Femur (tissue), 1 donor: ENCODE measurements around the gene LAG3.

Source experiments
- DNase-seq: peaks from one replicate; pipeline ENCODE4 v3.0.0-alpha.2; 2017

LAG3 gene

DNA sequence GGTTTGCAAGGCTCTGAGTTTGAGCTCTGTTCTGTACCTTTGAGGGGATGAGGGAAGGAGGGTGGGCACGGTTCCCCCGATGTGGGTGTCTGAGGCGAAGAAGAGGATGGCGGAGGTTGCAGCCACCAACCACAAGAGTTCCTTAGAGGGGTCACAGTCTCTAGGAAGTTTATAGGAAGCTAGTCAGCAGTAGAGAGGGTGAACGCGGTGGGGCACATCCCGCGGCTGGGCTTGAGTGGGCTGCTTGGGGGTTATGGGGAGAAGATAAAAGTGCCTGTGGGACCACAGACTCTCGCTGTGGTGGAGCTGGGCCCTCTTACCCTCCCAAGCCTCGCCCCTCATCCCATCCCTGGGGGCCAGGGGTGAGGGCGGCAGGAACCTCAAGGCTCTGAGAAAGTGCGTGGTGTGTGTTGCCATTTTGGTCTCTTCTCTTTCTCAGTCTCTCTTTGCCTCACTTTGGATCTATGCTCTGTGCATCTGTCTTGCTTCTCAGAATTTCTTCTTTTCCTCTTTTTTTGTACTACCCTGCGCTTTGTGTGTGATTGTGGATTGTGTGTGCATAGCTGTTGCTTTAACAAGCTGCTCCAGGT is 19.7 kb downstream of the LAG3 start:
- DNase-seq = no peak

DNA sequence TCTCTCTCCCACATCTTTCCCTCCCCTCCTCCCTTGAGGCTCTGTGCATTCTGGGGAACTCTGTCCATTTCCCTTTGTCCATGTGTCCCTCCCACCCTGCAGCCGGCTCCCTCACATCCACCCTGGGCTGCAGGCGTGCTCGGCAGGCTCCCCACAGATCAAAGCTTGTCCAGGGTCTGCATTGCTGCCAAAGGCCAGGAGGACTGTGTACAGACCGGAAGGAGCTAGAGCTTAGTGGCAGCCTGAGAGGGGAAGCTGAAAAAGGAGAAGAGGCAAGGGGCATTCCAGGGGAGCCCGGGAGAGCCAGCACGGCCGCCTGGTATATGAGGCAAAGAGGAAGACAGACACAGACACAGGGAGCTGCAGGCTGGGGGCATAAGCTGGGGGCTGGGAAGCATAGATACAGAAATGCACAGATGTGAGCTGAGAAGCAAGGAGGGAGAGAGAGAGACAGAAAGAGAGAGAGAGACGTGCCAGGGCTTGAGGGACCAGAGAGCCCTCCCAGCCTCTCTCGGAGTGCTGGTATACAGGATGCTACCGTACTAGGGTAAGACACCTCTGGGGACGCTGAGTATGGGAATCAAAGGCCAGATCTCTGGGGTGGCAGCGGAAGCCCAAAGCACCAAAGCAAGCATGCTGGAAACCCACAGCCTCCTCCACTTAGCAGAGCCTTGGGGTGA is 20.3 kb downstream of the LAG3 start:
- DNase-seq = peak; percentile 63

DNA sequence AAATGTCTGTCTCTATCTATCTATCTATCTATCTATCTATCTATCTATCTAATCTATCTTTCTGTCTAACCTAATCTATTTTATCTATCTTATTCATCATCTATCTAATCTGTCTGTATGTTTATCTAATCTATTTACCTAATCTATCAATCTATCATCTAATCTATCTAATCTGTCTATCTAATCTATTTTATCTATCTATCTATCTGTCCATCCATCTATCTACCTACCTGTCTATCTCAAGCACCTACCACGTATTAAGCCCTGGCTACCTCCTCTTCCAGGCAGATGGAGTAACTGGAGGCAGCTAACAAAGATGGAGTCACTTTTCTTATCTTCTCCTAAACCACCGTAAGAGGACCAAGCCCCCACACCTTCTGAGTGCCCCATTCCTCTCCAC is 22.8 kb downstream of the LAG3 start:
- no peak for DNase-seq

DNA sequence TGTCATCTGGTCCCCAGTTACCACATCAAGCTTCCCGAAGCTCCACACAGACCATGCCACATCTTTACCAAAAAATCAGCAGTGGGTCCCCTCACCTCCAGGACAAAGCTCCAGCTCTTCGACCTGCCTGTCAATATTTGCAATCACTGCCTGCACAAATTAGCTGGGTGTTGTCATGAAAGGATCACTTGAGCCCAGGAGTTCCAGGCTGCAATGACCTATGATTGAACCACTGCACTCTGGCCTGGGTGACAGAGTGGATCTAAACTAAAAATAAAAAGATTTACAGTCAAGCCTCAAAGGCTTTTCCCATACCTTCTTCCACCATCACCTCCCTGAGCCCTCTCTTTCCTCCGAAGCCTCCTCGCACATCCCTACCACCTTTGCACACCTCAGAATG is 24.3 kb downstream of the LAG3 start:
- no peak for DNase-seq

DNA sequence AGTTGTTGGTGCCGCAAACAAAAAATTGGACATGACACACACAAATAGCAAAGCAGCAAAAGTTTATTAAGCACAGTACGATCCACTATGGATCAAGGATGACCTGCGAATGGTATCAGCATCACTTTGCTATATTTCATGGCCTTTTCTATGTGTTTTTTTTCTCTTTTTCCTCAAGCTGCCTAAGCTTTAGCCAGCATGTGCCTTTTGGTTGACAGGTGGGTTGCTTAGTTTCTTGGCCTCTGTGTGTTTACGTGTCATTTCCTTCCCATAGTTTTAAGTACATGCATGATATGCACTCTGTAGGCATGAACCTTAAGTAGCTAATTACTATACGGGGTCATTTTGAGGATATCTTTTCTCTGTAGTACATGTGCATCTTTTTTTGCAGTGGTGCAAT is 26.8 kb downstream of the LAG3 start:
- no peak for DNase-seq

DNA sequence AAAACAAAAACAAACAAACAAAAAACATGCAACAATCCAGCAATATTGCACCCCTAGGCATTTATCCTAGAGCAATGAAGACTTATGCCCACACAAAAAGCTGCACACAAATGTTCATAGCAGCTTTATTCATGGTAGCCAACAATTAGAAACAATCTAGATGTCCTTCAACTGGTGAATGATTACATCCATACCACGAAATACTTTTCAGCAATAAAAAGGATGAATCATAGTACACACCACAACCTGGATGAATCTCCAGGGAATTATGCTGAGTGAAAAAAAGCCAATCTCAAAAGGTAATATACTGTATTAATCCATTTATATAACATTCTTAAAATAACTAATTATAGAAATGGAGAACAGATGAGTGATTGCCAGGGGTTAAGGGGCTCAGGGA is 34.9 kb downstream of the LAG3 start:
- no peak for DNase-seq

DNA sequence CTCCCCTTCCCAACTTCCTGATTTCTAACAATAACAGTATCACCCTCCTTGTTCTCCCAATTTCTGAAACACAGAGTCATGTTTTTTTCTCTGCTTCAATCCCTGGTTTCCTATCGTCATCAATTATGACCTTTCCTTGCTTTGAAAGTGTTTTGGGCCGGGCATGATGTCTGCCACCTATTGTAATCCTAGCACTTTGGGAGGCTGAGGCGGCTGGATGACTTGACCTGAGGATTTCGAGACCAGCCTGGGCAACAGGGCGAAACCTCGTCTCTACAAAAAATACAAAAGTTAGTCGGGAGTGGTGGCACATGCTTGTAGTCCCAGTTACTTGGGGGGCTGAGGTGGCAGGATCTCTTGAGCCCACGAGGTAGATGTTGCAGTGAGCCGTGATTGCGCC is 36.7 kb downstream of the LAG3 start:
- DNase-seq = no peak

DNA sequence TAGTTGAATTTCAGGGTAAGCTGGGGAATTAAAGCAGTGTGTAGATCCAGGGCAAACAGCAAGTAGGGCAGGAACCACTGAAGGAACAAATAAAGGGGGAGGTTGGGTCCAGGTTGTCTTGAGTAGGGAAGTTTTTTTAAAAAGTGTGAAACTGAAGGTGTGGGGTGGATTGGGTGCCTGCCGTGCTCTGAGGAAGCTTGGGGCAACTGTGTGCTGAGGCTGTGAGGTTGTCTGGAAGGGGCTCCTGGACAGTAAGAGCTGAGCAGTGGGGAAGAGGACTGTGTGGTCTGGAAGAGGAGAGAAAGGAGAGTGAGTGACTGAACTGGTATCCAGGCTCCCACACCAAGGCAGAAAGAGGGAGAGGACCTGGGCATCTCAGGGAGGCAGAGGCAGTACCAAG is 38.4 kb downstream of the LAG3 start:
- no peak for DNase-seq

DNA sequence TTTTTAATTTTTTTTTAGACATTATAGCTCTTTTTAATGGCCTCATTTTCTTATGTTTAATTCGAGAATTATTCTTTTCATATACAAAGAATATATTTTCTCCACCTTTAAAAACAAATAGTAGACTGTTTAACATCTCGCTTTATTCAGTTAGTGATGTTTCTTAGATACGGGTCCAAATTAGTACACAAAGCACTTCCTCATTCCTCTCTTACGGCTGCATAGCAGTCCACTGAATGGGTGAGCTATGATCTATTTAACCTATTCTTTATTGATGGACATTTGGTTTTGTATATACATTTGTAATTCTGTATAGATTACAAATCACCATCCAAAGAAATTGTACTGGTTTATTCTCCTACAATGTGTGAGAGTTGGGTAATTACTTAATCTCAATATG is 41.0 kb downstream of the LAG3 start:
- no peak for DNase-seq

DNA sequence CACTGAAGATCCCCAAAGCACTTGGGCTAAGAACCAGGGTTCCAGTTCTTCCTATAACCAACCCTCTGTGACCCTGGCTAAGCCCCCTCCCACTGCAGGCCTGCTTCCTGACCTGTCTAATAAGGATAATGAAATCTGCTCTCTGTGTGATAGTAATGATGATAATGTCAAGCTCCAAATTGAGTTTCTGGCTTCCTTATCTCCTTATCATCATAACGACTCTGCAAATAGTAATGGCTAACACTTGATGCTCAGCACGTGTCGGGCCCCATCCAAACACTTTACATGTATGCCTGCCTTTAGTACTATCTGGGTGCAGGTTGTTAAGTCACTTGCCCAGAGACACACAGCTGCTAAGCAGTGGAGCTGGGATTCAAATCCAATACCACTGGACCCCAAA is 44.3 kb downstream of the LAG3 start:
- DNase-seq = no peak

DNA sequence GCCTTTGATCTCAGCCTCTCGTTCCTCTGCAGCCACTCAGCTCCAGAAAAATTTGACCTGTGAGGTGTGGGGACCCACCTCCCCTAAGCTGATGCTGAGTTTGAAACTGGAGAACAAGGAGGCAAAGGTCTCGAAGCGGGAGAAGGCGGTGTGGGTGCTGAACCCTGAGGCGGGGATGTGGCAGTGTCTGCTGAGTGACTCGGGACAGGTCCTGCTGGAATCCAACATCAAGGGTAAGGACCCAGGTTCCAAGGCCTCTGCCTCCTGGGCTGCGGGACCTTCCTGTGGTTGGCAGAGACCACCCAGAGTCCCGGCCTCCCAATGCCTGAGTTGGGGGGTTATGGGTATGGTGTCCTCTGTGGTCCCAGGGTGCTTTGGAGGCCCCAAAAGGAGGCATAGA is 44.8 kb downstream of the LAG3 start:
- DNase-seq = no peak

DNA sequence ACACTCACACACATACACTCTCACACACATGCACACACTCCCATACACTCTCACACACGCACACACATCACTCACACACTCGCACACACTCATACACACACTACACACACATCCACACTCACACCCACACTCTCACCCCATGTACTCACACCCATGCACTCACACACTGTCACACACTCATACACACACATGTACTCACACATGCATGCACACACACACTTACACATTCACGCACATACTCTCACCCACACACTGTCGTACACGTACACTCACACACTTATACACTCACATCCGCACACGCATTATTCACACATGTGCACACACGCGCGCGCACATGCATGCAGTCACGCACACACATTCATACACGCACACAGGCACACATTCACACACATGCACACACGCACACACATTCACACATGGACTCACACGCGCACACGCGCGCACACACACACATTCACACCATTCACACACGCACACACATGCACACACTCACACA is 45.4 kb downstream of the LAG3 start:
- DNase-seq = no peak

DNA sequence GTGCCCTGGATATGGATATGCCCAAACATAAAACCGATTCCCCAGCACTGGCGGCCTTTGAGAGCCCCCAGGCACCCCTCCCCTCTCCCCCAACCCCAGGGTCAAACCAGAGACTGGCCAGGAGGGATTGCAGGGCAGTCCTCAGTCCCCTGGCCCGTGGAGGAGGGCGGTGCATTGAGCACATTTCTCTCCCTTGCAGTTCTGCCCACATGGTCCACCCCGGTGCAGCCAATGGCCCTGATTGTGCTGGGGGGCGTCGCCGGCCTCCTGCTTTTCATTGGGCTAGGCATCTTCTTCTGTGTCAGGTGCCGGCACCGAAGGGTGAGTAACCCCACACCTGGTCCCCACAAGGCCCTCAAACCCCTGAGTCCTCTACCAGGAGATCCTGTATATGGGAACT is 45.9 kb downstream of the LAG3 start:
- DNase-seq = no peak

DNA sequence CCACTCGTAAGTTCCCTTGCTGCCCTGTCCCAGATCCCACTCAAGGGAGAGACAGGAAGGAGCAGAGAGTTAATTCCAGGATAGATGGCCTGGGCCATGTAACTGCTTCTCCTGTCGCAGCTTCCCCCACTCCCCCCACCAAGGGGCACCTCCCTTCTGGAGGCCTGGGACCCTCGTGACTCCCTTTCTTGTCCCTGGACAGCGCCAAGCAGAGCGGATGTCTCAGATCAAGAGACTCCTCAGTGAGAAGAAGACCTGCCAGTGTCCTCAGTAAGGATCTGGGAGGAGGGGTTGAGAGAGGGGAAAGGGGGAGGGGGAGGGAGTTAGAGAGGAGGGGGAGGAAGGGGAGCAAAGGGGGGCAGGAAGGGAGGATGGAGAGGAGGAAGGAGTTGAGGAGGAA is 46.3 kb downstream of the LAG3 start:
- DNase-seq = no peak

DNA sequence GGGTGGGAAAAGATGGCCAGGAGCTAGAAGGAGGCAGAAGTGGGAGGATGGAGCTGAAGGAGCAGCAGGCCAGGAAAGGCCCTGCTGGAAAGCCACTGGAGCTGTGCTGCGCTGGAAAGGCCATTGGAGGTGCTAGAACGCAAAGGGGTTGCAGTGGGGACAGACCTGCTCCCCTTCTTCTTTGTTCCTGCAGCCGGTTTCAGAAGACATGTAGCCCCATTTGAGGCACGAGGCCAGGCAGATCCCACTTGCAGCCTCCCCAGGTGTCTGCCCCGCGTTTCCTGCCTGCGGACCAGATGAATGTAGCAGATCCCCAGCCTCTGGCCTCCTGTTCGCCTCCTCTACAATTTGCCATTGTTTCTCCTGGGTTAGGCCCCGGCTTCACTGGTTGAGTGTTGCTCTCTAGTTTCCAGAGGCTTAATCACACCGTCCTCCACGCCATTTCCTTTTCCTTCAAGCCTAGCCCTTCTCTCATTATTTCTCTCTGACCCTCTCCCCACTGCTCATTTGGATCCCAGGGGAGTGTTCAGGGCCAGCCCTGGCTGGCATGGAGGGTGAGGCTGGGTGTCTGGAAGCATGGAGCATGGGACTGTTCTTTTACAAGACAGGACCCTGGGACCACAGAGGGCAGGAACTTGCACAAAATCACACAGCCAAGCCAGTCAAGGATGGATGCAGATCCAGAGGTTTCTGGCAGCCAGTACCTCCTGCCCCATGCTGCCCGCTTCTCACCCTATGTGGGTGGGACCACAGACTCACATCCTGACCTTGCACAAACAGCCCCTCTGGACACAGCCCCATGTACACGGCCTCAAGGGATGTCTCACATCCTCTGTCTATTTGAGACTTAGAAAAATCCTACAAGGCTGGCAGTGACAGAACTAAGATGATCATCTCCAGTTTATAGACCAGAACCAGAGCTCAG is 47.0 kb downstream of the LAG3 start:
- DNase-seq = no peak

DNA sequence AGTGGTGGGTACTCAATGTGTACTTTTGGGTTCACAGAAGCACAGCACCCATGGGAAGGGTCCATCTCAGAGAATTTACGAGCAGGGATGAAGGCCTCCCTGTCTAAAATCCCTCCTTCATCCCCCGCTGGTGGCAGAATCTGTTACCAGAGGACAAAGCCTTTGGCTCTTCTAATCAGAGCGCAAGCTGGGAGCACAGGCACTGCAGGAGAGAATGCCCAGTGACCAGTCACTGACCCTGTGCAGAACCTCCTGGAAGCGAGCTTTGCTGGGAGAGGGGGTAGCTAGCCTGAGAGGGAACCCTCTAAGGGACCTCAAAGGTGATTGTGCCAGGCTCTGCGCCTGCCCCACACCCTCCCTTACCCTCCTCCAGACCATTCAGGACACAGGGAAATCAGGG is 47.8 kb downstream of the LAG3 start:
- no peak for DNase-seq

DNA sequence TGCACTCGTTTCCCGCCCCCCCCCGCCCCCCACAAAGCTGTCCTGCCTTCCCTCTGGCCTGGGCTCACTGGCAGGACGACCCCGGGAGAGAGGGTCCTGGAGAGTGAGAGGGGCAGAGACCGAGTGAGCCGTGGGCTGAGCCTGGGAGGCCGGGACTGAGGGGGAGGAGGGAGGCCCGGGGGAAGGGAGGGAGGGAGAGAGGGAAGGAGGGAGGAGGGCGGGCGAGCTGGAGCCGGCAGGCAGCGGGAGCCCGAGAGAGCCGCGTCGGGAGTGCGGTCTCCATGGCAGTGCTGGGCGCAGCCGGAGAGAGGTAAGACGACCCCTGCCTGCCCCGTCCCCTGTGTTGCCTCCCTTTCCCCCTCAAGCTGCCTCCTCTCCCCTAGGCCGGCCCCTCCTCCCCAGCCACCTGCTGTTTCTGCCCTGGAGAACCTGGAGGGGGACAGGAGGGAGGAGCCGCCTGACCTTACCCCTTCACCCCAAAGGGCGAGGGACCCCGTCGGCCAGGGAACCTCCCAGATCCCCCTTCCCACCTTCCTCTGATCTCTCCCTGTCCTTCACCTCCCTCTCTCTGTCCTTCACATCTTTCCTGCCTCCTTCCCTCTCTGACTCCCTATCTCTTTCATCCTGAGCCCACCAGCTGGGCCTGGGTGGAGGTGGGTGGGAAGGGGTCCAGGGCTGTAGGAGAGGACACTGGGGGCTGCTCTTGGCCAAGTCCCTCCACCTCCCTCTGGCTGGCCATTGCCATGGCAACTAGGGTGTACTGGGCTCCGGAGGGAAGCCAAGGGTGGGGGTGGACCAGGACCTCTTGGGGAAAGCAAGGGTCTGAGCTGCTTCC is 49.5 kb downstream of the LAG3 start, which contains the start of gene GPR162:
GPR162 (plus strand) TSS at position 231 of the 835 bp plus-strand sequence. CDS start 2,078 bp downstream, outside the sequence.
- peak; percentile 84 for DNase-seq

DNA sequence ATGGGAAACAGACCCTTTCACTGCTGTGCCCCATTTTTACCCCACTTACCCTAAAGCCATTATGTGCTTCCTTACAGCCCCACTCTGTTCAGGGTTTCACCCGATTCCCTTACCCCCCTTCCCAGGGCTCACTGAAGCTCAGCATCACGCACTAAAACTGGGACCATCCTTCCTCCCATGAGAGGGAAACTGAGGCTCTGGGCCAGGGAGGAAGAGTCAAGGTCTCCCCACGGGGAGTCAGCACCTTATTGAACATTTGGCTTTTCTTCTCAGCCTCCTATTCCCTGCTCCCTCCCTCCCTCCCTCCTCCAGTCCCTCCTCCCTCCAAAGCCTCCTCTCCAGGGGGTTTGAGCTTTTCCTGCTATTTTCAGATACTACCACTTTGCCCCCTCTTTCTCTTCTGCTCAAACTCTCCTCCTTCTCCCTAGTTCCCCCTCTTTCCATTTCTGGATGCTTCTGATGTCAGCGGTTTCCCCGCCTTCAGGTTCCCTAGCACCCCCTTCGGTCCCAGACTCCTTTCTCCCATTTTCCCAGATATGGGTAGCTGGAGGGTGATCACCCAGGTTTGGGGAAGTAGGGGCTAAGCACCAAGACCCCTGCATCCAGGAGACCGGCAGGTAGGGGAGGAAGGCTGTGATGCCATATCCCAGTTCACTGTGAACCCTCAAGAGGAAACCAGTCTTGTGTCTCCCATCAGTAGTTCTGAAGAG is 50.3 kb downstream of the LAG3 start:
- DNase-seq = no peak

DNA sequence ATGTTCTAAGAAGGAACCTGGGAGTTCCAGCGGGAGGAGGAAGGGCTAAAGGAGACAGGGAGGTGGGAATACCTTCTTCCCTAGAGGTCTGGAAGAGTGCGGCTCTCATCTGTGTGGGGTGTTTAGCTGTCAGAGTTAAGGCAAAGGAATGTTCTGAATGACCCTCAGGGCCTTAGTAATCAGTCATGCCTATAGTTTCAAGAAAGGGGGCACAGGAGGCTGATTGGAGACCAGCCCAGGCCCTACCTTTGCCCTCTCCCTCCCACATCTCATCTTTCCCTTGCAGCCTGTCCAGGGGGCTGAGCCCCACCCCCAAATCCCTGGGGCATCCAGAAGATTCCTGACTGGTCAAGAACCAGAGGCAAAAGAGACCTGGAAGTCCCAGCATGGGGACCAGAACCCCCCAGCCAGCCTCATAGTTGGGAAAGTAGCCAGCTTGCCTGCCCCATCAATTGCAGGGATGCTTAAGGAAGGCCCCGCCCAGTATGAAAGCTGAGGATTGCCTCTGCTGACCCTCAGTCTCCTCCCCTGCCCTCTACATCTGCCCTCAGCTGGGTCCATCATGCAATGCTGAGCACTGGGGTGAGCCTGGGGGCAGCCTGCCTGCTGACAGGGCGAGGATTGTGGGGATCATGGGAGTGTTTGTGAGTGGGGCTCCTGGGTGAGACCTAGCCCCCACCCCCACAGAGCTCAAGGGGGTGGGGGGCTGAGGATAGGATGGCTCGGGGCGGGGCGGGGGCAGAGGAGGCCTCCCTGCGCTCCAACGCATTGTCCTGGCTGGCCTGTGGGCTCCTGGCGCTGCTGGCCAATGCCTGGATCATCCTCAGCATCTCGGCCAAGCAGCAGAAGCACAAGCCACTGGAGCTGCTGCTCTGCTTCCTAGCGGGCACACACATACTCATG is 51.1 kb downstream of the LAG3 start:
- DNase-seq = no peak

DNA sequence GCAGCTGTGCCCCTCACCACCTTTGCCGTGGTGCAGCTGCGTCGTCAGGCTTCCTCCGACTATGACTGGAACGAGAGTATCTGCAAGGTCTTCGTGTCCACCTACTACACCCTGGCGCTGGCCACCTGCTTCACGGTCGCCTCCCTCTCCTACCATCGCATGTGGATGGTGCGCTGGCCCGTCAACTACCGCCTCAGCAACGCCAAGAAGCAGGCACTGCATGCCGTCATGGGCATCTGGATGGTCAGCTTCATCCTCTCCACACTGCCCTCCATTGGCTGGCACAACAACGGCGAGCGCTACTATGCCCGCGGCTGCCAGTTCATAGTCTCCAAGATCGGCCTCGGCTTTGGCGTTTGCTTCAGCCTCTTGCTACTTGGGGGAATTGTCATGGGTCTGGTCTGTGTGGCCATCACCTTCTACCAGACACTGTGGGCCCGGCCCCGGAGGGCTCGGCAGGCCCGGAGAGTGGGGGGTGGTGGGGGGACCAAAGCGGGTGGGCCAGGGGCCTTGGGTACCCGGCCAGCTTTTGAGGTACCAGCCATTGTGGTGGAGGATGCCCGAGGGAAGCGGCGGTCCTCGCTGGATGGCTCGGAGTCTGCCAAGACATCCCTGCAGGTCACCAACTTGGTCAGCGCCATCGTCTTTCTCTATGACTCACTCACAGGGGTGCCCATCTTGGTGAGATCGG is 51.9 kb downstream of the LAG3 start:
- no peak for DNase-seq
